GM18870 (cell line): ENCODE data around the gene KXD1.
"Not testable (repeated sequence)": the region's sequence is repeated elsewhere in the genome, so short reads cannot be mapped to it uniquely, and the experiment has no call there.

Experiments used
- ATAC-seq: cut with Tn5 transposase; IDR thresholded peaks from one replicate; pipeline ENCODE4 v1.9.1; 2021; ENCODE audit warnings: moderate library complexity; ENCODE audit not compliant: unreplicated experiment

Gene KXD1

DNA sequence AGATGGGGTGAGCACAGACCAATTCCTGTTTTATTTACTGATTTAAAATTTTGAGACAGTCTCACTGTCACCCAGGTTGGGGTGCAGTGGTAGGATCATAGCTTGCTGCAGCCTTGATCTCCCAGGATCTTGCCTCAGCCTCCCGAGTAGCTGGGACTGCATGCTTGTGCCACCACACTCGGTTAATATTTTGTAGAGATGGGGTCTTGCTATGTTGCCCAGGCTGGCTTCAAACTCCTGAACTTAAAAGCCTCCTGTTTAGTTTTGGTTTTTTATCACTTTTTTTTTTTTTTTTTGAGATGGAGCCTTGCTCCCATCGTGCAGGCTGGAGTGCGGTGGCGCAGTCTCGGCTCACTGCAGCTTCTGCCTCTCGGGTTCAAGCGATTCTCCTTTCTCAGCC, 18.7 kb downstream of the KXD1 start:
- no peak for ATAC-seq

GRCh38 chr19:18577365-18577914, 19.8 kb downstream of the KXD1 start:
- no peak for ATAC-seq

GRCh38 chr19:18580311-18580710, 22.6 kb downstream of the KXD1 start:
- no peak for ATAC-seq

- ATAC-seq = no peak
These were observed 28.6 kb downstream of the KXD1 start for GRCh38 chr19:18586306-18586705.

GRCh38 chr19:18587561-18587960, 29.9 kb downstream of the KXD1 start:
- no peak for ATAC-seq

- no peak for ATAC-seq
These were observed 30.4 kb downstream of the KXD1 start for GRCh38 chr19:18587962-18588610.

GRCh38 chr19:18588611-18589379, 31.1 kb downstream of the KXD1 start, which contains the start of gene REX1BD:
REX1BD (plus strand) TSS chr19:18588798; CDS start chr19:18588802, 4 bp downstream.
- no peak for ATAC-seq

- ATAC-seq = no peak
These were observed 32.0 kb downstream of the KXD1 start for GRCh38 chr19:18589380-18590272.

GRCh38 chr19:18590273-18591272, 32.9 kb downstream of the KXD1 start:
- no peak for ATAC-seq

GRCh38 chr19:18591735-18592385, 34.2 kb downstream of the KXD1 start:
- ATAC-seq = no peak

DNA sequence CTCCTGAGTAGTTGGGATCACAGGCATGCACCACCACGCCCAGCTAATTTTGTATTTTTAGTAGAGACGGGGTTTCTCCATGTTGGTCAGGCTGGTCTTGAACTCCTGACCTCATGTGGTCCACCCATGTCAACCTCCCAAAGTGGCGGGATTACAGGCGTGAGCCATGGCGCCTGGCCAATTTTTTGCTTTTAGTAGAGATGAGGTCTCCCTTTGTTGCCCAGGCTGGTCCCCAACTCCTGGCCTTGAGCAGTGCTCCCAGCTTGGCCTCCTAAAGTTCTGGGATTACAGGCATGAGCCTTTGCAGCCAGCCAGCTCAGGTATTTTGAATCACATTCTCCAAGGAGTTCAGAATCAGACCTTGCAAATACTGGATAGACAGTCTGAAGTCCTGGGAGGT, 35.1 kb downstream of the KXD1 start:
- ATAC-seq = not testable (repeated sequence)

- ATAC-seq = no peak
These were observed 35.9 kb downstream of the KXD1 start for GRCh38 chr19:18593367-18594095.

DNA sequence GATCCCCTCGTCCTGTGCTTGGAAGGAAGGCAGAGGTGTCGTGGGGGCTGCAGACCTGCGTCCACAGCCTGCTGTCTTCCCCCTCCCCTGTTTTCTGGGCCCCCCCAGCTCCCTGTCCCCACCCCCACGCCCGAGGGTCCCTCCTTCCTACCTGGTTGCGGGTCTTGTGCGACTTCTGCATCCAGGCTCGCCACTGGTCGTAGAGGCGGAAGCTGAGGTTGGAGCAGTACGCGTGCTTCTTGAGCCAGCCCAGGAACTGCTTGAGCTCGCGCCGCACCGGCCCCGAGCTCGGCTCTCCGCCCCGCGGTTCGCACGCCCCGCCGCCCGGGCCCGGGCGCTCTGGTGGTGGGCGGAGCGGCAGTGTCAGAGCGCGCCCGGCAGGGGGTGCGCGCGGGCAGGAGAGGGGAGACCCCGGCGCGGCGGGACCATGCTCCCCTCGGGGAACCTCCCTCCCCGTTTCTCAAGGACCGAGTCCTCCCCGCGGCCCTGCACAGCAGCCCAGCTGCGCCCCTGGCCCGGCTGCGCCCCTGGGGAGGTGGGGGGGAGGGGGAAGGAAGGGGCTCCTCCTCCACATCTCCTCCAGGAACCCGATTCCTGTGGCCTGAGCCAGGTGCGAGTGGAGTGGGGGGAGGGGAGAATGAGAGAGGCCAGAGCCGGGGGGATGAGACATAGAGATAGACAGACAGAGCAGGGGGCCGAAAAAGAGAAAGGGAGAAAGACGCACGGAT, 36.6 kb downstream of the KXD1 start:
- ATAC-seq = no peak

DNA sequence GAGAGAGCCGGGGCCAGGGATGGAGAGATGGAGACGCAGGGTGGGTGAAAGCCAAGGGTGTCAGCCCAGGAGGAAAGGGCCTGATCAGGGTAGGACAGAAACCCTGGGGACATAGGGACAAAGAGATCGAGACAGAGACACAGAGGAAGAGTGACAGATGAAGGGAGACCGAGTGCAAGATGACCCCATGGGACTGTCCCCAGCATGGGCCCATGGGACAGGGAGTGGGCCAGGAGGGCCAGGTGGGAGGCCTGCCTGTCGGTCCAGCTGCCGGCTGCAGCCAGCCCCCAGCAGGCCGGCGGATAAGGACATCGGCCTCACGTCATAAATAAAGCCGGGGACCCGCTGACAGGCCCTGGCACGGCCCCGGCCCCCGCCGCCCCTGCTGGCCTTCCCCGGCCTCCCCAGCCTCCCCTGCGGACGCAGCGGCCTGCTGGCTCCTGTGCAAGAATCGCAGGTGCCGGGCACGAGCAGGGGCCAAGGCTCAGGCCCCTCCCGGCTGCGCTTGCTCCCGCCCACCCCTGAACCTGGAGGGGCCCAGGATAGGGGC, 37.2 kb downstream of the KXD1 start:
- ATAC-seq = no peak

- ATAC-seq = no peak
These were observed 37.8 kb downstream of the KXD1 start for GRCh38 chr19:18595475-18595874.

DNA sequence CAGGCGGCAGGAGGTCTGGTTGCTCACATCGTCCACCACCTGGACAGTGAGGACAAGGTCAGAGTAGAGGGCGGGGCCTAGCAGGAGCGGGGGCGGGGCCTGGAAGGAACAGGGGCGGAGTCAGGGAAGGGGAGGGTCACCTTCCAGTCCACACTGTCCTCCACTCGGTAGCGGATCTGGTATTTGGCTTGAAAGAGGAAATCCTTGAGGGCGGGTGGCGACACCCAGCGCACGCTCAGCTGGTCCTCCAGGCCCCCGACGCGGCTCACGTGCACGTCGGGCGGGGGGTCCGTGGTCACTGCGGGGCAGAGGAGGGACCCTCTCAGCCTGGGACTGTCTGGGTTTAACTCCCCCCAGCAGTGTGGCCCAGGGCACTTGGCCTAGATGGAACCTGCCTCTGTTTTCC, 39.1 kb downstream of the KXD1 start:
- no peak for ATAC-seq

- ATAC-seq = no peak
These were observed 40.4 kb downstream of the KXD1 start for GRCh38 chr19:18597809-18598660.
